IPS DF 6.9 (cell line): ENCODE results near the gene DHRS2.

ENCODE experiments used
- DNase-seq: peaks from one replicate; pipeline ENCODE4 v3.0.0-alpha.2; 2013; ENCODE audit warnings: low read depth, low spot score
- H3K27ac ChIP-seq: one replicate; pipeline ENCODE4 v1.5.1; 2013; ENCODE audit warnings: low read length, control low read depth
- H3K27me3 ChIP-seq: 2 replicates; pipeline ENCODE4 v1.6.1; 2013; ENCODE audit warnings: mild to moderate bottlenecking, low read length; ENCODE audit not compliant: control insufficient read depth, insufficient read depth
- H3K36me3 ChIP-seq: 2 replicates; pipeline ENCODE4 v1.6.1; 2013; ENCODE audit warnings: low read length; ENCODE audit not compliant: control insufficient read depth, insufficient read depth
- H3K4me1 ChIP-seq: 2 replicates; pipeline ENCODE4 v1.6.1; 2013; ENCODE audit warnings: low read length; ENCODE audit not compliant: control insufficient read depth, insufficient read depth
- H3K4me3 ChIP-seq: 2 replicates; pipeline ENCODE4 v1.5.1; 2013; ENCODE audit warnings: mild to moderate bottlenecking, low read length
- H3K9me3 ChIP-seq: 2 replicates; pipeline ENCODE4 v1.6.1; 2013; ENCODE audit warnings: low read length, inconsistent platforms; ENCODE audit not compliant: control insufficient read depth, insufficient read depth
- WGBS: extraction: QIAGEN DNeasy Blood & Tissue Kit; methylation state at CpG from one replicate; pipeline ENCODE4 v1.1.7; 2013; ENCODE audit warnings: mixed read lengths, missing lambda C conversion rate; ENCODE audit not compliant: insufficient read length, insufficient coverage; 5-methylcytosine and 5-hydroxymethylcytosine counted together

The DHRS2 gene

GRCh38 chr14:23641180-23641914, 5.2 kb downstream of the DHRS2 start:
- Histone ChIP-seq H3K9me3 (no peaks in the 10 kb centered on the region), H3K36me3 (no peaks in the 10 kb centered on the region), H3K4me3 (no peak overlapping the region), H3K27ac (no peak overlapping the region), H3K27me3 (no peaks in the 10 kb centered on the region), H3K4me1 (peaks cover 2% of the 10 kb centered on the region; the same call in 1 of the 2 replicates)
- WGBS = no CpG with 5 or more reads among the region's 4 CpGs
- DNase-seq = no peak

- Histone ChIP-seq H3K4me3 (no peak overlapping the region), H3K36me3 (no peaks in the 10 kb centered on the region), H3K27me3 (no peaks in the 10 kb centered on the region), H3K27ac (no peak overlapping the region), H3K9me3 (no peaks in the 10 kb centered on the region), H3K4me1 (peaks cover 2% of the 10 kb centered on the region; the same call in 1 of the 2 replicates)
- no CpG with 5 or more reads among the region's 3 CpGs for WGBS
- DNase-seq = no peak
Measured at GRCh38 chr14:23641915-23642588, 5.9 kb downstream of the DHRS2 start.

- no peak overlapping the region for H3K4me3 ChIP-seq
- no peaks in the 10 kb centered on the region for H3K9me3 ChIP-seq
- no peaks in the 10 kb centered on the region for H3K27me3 ChIP-seq
- peaks cover 2% of the 10 kb centered on the region; the same call in 1 of the 2 replicates for H3K4me1 ChIP-seq
- no peak overlapping the region for H3K27ac ChIP-seq
- DNase-seq = no peak
- WGBS = no CpG with 5 or more reads among the region's 3 CpGs
- no peaks in the 10 kb centered on the region for H3K36me3 ChIP-seq
Measured at GRCh38 chr14:23643533-23644194, 7.5 kb downstream of the DHRS2 start.

- WGBS = no CpG with 5 or more reads among the region's 5 CpGs
- Histone ChIP-seq H3K36me3 (no peaks in the 10 kb centered on the region), H3K27me3 (no peaks in the 10 kb centered on the region), H3K4me3 (no peak overlapping the region), H3K9me3 (no peaks in the 10 kb centered on the region), H3K27ac (no peak overlapping the region), H3K4me1 (peaks cover 2% of the 10 kb centered on the region; the same call in 1 of the 2 replicates)
- no peak for DNase-seq
Measured at GRCh38 chr14:23644195-23644918, 8.2 kb downstream of the DHRS2 start.

- Histone ChIP-seq H3K27me3 (no peaks in the 10 kb centered on the region), H3K27ac (no peak overlapping the region), H3K9me3 (no peaks in the 10 kb centered on the region), H3K4me3 (no peak overlapping the region), H3K36me3 (no peaks in the 10 kb centered on the region), H3K4me1 (peaks cover 2% of the 10 kb centered on the region; the same call in 1 of the 2 replicates)
- DNase-seq = no peak
- WGBS = no CpG with 5 or more reads among the region's 8 CpGs
Measured at GRCh38 chr14:23644919-23645336, 8.8 kb downstream of the DHRS2 start.

GRCh38 chr14:23645504-23645811, 9.3 kb downstream of the DHRS2 start:
- no peak overlapping the region for H3K4me3 ChIP-seq
- no CpG with 5 or more reads among the region's 4 CpGs for WGBS
- DNase-seq = no peak
- peaks cover under 1% of the 10 kb centered on the region; the same call in 1 of the 2 replicates for H3K4me1 ChIP-seq
- H3K27ac ChIP-seq = no peak overlapping the region
- H3K9me3 ChIP-seq = no peaks in the 10 kb centered on the region
- no peaks in the 10 kb centered on the region for H3K27me3 ChIP-seq
- no peaks in the 10 kb centered on the region for H3K36me3 ChIP-seq

- Histone ChIP-seq H3K27me3 (no peaks in the 10 kb centered on the region), H3K4me1 (no peaks in the 10 kb centered on the region), H3K9me3 (no peaks in the 10 kb centered on the region), H3K36me3 (no peaks in the 10 kb centered on the region), H3K4me3 (no peak overlapping the region), H3K27ac (no peak overlapping the region)
- no CpG with 5 or more reads among the region's 9 CpGs for WGBS
- no peak for DNase-seq
Measured at GRCh38 chr14:23645812-23646647, 9.9 kb downstream of the DHRS2 start.

GRCh38 chr14:23646648-23647549, 10.7 kb downstream of the DHRS2 start:
- Histone ChIP-seq H3K9me3 (no peaks in the 10 kb centered on the region), H3K27ac (no peak overlapping the region), H3K36me3 (no peaks in the 10 kb centered on the region), H3K27me3 (no peaks in the 10 kb centered on the region), H3K4me1 (no peaks in the 10 kb centered on the region), H3K4me3 (no peak overlapping the region)
- no CpG with 5 or more reads among the region's 6 CpGs for WGBS
- no peak for DNase-seq

GRCh38 chr14:23647619-23648018, 11.5 kb downstream of the DHRS2 start:
- no peak for DNase-seq
- Histone ChIP-seq H3K4me3 (no peak overlapping the region), H3K4me1 (no peaks in the 10 kb centered on the region), H3K27ac (no peak overlapping the region), H3K27me3 (no peaks in the 10 kb centered on the region), H3K9me3 (no peaks in the 10 kb centered on the region), H3K36me3 (no peaks in the 10 kb centered on the region)
- no CpG with 5 or more reads among the region's 2 CpGs for WGBS
